Activated CD4-positive, alpha-beta T cell treated with anti-CD3 and anti-CD28 coated beads, Interleukin-2, amount 50 U/mL, for 48 hours (primary cell): ENCODE measurements around the gene ZNF662.
"Not testable (repeated sequence)": the region's sequence is repeated elsewhere in the genome, so short reads cannot be mapped to it uniquely, and the experiment has no call there.

Experiments
- DNase-seq, 2 experiments: peaks; one replicate each; pipeline ENCODE4 v3.0.0-alpha.2; 2020

The ZNF662 gene

DNA sequence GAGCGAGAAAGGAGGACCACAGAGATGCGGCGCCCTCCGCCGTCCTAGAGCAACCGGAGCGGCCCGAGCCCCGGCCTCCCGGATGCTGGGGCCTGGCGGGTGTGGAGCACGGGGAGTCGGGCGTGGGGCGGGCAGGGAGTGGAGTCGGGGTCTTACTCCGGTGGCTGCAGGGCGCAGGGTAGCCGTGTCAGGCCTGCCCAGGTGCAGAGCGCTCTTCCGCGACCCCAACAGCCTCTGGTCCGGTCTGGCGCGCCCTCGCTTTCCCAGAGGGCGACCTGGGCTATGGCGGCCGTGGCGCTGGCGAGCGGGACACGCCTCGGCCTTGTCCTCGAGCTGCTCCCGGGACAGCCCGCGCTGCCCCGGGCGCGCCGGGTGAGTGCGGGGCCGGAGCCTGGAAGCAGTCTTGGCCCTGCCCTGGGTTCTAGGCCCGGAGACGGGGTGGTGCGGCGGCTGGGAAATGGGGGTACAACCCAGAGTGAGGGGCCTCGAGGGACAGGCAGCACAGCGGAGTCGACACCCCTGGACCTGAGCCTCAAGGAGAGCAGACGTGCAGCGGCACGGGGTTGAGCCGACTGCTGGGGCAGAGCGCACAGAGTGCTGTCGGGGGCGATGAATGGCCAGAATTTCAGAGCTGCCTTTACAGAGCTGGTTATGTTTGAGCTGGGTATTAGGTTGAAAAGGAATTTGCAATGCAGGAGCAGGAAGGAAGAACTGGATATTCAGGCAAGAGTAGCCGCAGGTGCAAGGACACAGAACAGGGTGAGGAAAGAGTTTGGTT, at the start of gene ZNF662:
ZNF662 (plus strand) TSS at position 73 of the 778 bp plus-strand sequence. CDS start 1,973 bp downstream, outside the sequence.
- peak; percentile 10 to 15 for DNase-seq

- DNase-seq: no peak
Measured at GRCh38 chr3:42856544-42856943, 49.4 kb upstream of the ZNF662 start.

GRCh38 chr3:42864321-42864950, 41.5 kb upstream of the ZNF662 start:
- DNase-seq: no peak

GRCh38 chr3:42865256-42865655, 40.7 kb upstream of the ZNF662 start:
- DNase-seq: no peak

DNA sequence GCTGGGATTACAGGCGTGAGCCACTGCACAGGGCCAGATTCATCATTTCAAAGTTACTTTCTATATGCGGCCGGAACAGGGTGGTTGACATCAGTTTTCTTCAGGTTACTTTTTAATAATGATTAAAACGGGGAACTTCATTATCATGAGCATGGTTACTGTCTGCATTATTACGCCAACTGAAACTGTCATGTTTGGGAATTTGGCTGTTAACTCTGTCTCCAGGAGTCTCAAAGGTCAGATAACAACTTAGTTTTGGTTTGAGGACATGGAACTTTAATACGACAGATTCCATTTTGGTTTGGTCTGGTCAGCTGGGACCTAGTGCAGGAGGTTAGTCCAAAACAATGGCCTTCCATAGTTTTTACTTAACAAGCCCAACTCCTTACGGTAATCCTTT, 38.8 kb upstream of the ZNF662 start:
- no peak for DNase-seq

DNA sequence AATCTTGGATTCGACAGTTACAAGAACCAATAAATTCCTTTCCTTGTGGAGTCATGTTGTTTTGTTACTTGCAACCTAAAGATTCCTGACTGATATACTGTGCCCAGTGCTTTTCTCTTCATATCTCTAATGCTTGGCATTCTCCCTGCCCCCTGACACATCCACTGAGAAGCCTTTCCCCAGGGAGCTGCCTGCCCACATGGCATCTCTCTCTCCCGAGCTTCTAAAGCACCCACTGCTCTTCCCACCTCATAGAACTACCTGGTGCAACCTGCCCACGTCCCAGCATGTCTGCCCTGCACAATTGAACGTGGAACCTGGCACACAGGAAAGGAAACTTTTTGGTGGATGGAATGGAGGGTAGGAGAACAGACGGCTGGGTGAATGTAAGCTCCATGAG, 37.1 kb upstream of the ZNF662 start:
- DNase-seq: no peak

- no peak for DNase-seq
Measured at GRCh38 chr3:42871592-42872196, 34.2 kb upstream of the ZNF662 start.

- DNase-seq: no peak
Measured at GRCh38 chr3:42872718-42873117, 33.2 kb upstream of the ZNF662 start.

GRCh38 chr3:42873221-42873982, 32.5 kb upstream of the ZNF662 start:
- no peak for DNase-seq

- DNase-seq: no peak
Measured at GRCh38 chr3:42874749-42875148, 31.2 kb upstream of the ZNF662 start.

DNA sequence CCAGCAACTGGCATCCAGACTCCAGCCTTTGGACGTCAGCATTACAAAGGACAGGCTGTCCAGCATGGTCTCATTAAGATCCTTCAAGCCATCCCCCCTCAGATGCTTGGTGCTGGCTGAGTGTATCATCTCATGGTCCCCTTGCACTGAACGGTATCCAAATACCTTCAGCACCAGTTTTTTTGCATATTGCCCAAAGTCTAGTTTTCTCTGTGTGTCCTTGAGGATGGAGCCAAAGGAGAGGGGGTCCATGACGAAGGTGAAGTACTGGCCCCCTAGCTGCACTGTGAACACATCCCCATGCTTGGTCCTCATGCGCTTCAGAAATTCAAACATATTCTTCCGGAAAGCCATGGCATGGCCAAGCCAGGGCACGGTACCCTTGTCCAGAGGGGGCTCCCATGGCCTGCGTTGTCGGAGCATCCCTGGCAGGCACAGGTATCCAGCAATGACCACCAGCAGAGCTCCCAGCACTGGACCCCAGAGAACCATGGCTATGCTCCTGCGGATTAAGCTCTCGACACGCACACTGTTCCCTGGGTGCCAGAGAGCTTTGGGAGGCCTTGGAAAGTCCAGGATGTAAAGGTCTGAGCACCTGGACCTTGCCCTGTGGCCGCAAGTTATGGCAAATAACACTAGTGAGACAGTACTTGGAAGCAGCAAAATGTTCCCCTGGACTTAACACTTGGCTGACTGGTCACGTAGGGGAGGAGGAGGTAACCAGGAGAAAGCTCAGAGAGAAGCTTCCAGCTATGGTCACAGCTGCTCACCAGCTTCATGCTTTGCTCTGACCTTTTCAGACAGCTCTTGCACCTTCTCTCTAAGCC, 30.4 kb upstream of the ZNF662 start, which contains the start of gene CYP8B1:
CYP8B1 (minus strand) TSS at position 555 of the 827 bp plus-strand sequence; CDS start at position 492, 63 bp downstream.
- DNase-seq: no peak

GRCh38 chr3:42876401-42876800, 29.5 kb upstream of the ZNF662 start:
- no peak for DNase-seq

GRCh38 chr3:42876940-42877720, 28.8 kb upstream of the ZNF662 start:
- no peak for DNase-seq

- no peak for DNase-seq
Measured at GRCh38 chr3:42877881-42878280, 28.1 kb upstream of the ZNF662 start.

GRCh38 chr3:42880183-42880582, 25.8 kb upstream of the ZNF662 start:
- no peak for DNase-seq

GRCh38 chr3:42880601-42881451, 25.1 kb upstream of the ZNF662 start:
- peak; percentile 87 to 90 for DNase-seq

DNA sequence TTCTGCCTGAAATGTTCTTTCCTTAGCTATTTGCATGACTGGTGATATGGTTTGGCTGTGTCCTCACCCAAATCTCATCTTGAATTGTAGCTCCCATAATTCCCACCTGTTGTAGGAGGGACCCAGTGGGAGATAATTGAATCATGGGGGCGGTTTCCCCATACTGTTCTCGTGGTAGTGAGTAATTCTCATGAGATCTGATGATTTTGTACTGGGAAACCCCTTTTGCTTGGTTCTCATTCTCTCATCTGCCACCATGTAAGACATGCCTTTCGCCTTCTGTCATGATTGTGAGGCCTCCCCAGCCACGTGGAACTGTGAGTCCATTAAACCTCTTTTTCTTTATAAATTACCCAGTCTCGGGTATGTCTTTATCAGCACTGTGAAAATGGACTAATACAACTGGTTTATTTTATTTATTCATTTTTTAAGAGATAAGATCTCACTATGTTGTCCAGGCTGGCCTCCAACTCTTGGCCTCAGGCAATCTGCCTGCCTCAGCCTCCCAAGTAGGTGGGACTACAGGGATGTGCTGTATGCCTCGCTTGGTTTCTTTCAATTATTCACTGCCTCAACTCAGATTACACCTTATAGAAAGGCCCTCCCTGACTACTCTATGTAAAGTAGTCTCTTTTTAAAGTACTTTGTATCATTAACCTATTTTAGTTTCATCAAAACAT, 22.6 kb upstream of the ZNF662 start:
- not testable (repeated sequence) for DNase-seq

GRCh38 chr3:42884324-42884723, 21.6 kb upstream of the ZNF662 start:
- DNase-seq: no peak

- no peak for DNase-seq
Measured at GRCh38 chr3:42886294-42886822, 19.6 kb upstream of the ZNF662 start.
